ENCODE data around the gene LRRN4CL. TPM values are rescaled to one million over a fixed set of nuclear protein-coding genes. Genes with fewer than 3 reads are reported as not detected.
"Not testable (repeated sequence)": the region's sequence is repeated elsewhere in the genome, so short reads cannot be mapped to it uniquely, and the experiment has no call there.

LRRN4CL gene
- 0.42 and 1.7 TPM in 2 replicates for total RNA-seq (2014; rRNA removed; shearing (Covaris generic))

GRCh38 chr11:62689421-62690183, at the start of gene LRRN4CL:
TSS of gene LRRN4CL (minus strand) at chr11:62689530. CDS start at chr11:62688508, 1,022 bp downstream.
- DNase-seq (ENCODE audit: low read depth) = peak; percentile 90

- no peak for DNase-seq (ENCODE audit: low read depth)
Observed at GRCh38 chr11:62737196-62737595, 47.9 kb upstream of the LRRN4CL start.

- DNase-seq (ENCODE audit: low read depth) = peak; percentile 43
Observed at GRCh38 chr11:62732830-62733229, 43.5 kb upstream of the LRRN4CL start.

GRCh38 chr11:62730076-62730475, 40.7 kb upstream of the LRRN4CL start:
- DNase-seq (ENCODE audit: low read depth) = not testable (repeated sequence)

- DNase-seq (ENCODE audit: low read depth) = peak; percentile 93
Observed at GRCh38 chr11:62728171-62728988, 39.0 kb upstream of the LRRN4CL start, which contains the start of gene TTC9C. TSS of gene TTC9C (plus strand) at chr11:62728486. CDS start at chr11:62728849, 363 bp downstream.

GRCh38 chr11:62727872-62728170, 38.5 kb upstream of the LRRN4CL start:
- DNase-seq (ENCODE audit: low read depth) = peak; percentile 98

- peak; percentile 98 for DNase-seq (ENCODE audit: low read depth)
Observed at GRCh38 chr11:62727165-62727871, 38.0 kb upstream of the LRRN4CL start, which contains the start of gene HNRNPUL2. TSS of gene HNRNPUL2 (minus strand) at chr11:62727457. CDS start at chr11:62727156, 301 bp downstream.

GRCh38 chr11:62726915-62727164, 37.5 kb upstream of the LRRN4CL start:
- DNase-seq (ENCODE audit: low read depth) = no peak

- DNase-seq (ENCODE audit: low read depth) = no peak
Observed at GRCh38 chr11:62726156-62726914, 37.0 kb upstream of the LRRN4CL start.

GRCh38 chr11:62725646-62726045, 36.3 kb upstream of the LRRN4CL start:
- peak; percentile 53 for DNase-seq (ENCODE audit: low read depth)

- DNase-seq (ENCODE audit: low read depth) = no peak
Observed at GRCh38 chr11:62724171-62724570, 34.8 kb upstream of the LRRN4CL start.

- no peak for DNase-seq (ENCODE audit: low read depth)
Observed at GRCh38 chr11:62721994-62722393, 32.7 kb upstream of the LRRN4CL start.

GRCh38 chr11:62719302-62719978, 30.1 kb upstream of the LRRN4CL start:
- DNase-seq (ENCODE audit: low read depth) = no peak

- DNase-seq (ENCODE audit: low read depth) = no peak
Observed at GRCh38 chr11:62716816-62717215, 27.5 kb upstream of the LRRN4CL start.

GRCh38 chr11:62716206-62716605, 26.9 kb upstream of the LRRN4CL start:
- no peak for DNase-seq (ENCODE audit: low read depth)

- no peak for DNase-seq (ENCODE audit: low read depth)
Observed at GRCh38 chr11:62715150-62716130, 26.1 kb upstream of the LRRN4CL start.

GRCh38 chr11:62713343-62713742, 24.0 kb upstream of the LRRN4CL start:
- DNase-seq (ENCODE audit: low read depth) = no peak

- no peak for DNase-seq (ENCODE audit: low read depth)
Observed at GRCh38 chr11:62712861-62713260, 23.5 kb upstream of the LRRN4CL start.

- DNase-seq (ENCODE audit: low read depth) = no peak
Observed at GRCh38 chr11:62712276-62712812, 23.0 kb upstream of the LRRN4CL start.

GRCh38 chr11:62710001-62710345, 20.6 kb upstream of the LRRN4CL start:
- DNase-seq (ENCODE audit: low read depth) = peak; percentile 62
